GM19463 (cell line): ENCODE measurements around the gene AARS1.
"Not testable (repeated sequence)": the region's sequence is repeated elsewhere in the genome, so short reads cannot be mapped to it uniquely, and the experiment has no call there.

ENCODE experiments used
- ATAC-seq: cut with Tn5 transposase; IDR thresholded peaks from one replicate; pipeline ENCODE4 v1.9.1; 2021; ENCODE audit warnings: mild to moderate bottlenecking, moderate library complexity; ENCODE audit not compliant: unreplicated experiment

AARS1 gene

GRCh38 chr16:70289229-70290094 lies at the start of gene AARS1:
AARS1 (minus strand) TSS chr16:70289506; CDS start chr16:70282763, 6,743 bp downstream.
- ATAC-seq = peak; percentile 98

- ATAC-seq = no peak
Measured at GRCh38 chr16:70337814-70338213, 48.5 kb upstream of the AARS1 start.

GRCh38 chr16:70332728-70333127 lies 43.4 kb upstream of the AARS1 start:
- not testable (repeated sequence) for ATAC-seq

GRCh38 chr16:70331588-70332358 lies 42.5 kb upstream of the AARS1 start:
- no peak for ATAC-seq

GRCh38 chr16:70331091-70331490 lies 41.8 kb upstream of the AARS1 start:
- no peak for ATAC-seq

GRCh38 chr16:70324998-70325747 lies 35.9 kb upstream of the AARS1 start:
- no peak for ATAC-seq

- no peak for ATAC-seq
Measured at GRCh38 chr16:70320121-70320520, 30.8 kb upstream of the AARS1 start.

GRCh38 chr16:70307726-70308125 lies 18.4 kb upstream of the AARS1 start:
- ATAC-seq = not testable (repeated sequence)

- ATAC-seq = no peak
Measured at GRCh38 chr16:70306880-70307279, 17.6 kb upstream of the AARS1 start.

- no peak for ATAC-seq
Measured at GRCh38 chr16:70304892-70305448, 15.7 kb upstream of the AARS1 start.

GRCh38 chr16:70302745-70303144 lies 13.4 kb upstream of the AARS1 start:
- ATAC-seq = no peak

- no peak for ATAC-seq
Measured at GRCh38 chr16:70301121-70301520, 11.8 kb upstream of the AARS1 start.

GRCh38 chr16:70298988-70299938 lies 10.0 kb upstream of the AARS1 start, which contains the start of gene DDX19B:
DDX19B (plus strand) TSS chr16:70299186; CDS start chr16:70299298, 112 bp downstream.
- ATAC-seq = peak; percentile 94

- ATAC-seq = no peak
Measured at GRCh38 chr16:70295634-70296033, 6.3 kb upstream of the AARS1 start.

GRCh38 chr16:70294385-70295025 lies 5.2 kb upstream of the AARS1 start:
- no peak for ATAC-seq

- not testable (repeated sequence) for ATAC-seq
Measured at GRCh38 chr16:70292148-70292547, 2.8 kb upstream of the AARS1 start.

- ATAC-seq = no peak
Measured at GRCh38 chr16:70290949-70291519, 1.7 kb upstream of the AARS1 start.

GRCh38 chr16:70287304-70287971 lies 1.9 kb downstream of the AARS1 start:
- ATAC-seq = not testable (repeated sequence)
